Nephron progenitor cell (in vitro differentiated cells): Measurements from ENCODE around the gene NBEA.
A peak's percentile ranks its signal among the peaks of the same experiment; 100 is the strongest.

ENCODE experiments used
- DNase-seq: peaks from one replicate; pipeline ENCODE4 v3.0.0; 2021
- H3K27ac Mint-ChIP-seq: 2 replicates; pipeline ENCODE4 v1.8.0; 2021; ENCODE audit warnings: mild to moderate bottlenecking, moderate library complexity, mixed read lengths
- H3K27me3 Mint-ChIP-seq: 2 replicates; pipeline ENCODE4 v1.8.0; 2021; ENCODE audit warnings: mild to moderate bottlenecking, low read depth, mixed read lengths; ENCODE audit not compliant: poor library complexity
- H3K36me3 Mint-ChIP-seq: 2 replicates; pipeline ENCODE4 v1.8.0; 2021; ENCODE audit warnings: low read depth, mixed read lengths
- H3K4me1 Mint-ChIP-seq: 2 replicates; pipeline ENCODE4 v1.8.0; 2021; ENCODE audit warnings: mixed read lengths
- H3K4me3 Mint-ChIP-seq: 2 replicates; pipeline ENCODE4 v1.8.0; 2021; ENCODE audit warnings: mild to moderate bottlenecking, moderate library complexity, mixed read lengths
- H3K9me3 Mint-ChIP-seq: 2 replicates; pipeline ENCODE4 v1.8.0; 2021; ENCODE audit warnings: mild to moderate bottlenecking, moderate library complexity, mixed read lengths
- TF ChIP-seq, protein P1 (sequence below): fragments of 200-600 bp; sonication (generic); IDR thresholded peaks from 2 replicates; pipeline ENCODE4 v1.5.0; 2021; ENCODE audit warnings: antibody characterized with exemption

Gene NBEA

DNA sequence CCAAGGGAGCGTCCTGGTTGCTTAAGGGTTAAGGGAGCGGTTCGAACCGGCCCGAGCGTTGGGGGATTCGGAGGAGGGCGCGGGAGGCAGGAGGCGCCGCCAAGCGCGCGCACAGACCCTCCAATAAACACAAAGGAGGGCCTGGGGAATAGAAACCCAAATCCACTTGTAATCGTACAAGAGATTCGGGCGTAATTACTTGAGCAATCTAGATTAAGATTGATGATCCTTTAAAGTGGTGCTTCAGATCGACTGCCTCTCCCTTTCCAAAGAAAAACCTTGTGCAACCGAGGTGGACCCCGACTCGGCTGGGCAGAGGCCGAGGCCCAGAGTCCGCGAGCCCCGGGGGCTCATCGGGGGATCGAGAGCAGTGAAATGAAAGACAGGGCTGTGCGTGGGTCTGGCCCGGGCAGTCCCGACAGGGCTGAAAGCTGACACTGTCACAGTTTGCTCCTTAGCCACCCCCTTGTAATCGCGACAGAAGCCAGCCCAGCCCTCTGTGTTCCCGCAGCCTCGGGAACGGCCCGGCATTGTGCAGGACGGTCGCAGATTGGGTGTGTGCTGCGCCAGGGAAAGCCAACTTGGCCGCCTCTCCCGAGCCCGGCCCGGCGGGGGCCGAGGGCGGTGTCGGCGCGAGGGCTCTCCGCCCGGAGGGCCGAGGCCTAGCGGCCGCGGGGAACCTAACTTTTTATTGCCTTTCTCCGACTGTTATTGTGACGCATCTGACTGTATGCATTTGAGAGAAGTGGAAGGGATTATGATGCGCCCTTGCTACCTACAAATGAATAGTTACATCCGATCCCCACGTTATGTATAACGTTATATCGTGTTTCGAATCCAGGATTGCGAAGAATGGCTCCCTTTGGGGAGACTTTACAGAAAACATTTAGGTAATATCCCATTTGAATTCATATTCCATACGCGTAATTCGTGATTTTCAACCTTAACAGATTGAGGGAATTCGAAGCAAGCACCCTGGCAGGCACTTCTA is 528.9 kb downstream of the NBEA start:
- peaks cover 48% of the 10 kb centered on the region for H3K4me1 Mint-ChIP-seq

GRCh38 chr13:35471706-35472322 is 529.7 kb downstream of the NBEA start:
- no peaks in the 10 kb centered on the region for H3K9me3 Mint-ChIP-seq
- no peaks in the 10 kb centered on the region for H3K36me3 Mint-ChIP-seq
- TF ChIP-seq, protein P1, sequence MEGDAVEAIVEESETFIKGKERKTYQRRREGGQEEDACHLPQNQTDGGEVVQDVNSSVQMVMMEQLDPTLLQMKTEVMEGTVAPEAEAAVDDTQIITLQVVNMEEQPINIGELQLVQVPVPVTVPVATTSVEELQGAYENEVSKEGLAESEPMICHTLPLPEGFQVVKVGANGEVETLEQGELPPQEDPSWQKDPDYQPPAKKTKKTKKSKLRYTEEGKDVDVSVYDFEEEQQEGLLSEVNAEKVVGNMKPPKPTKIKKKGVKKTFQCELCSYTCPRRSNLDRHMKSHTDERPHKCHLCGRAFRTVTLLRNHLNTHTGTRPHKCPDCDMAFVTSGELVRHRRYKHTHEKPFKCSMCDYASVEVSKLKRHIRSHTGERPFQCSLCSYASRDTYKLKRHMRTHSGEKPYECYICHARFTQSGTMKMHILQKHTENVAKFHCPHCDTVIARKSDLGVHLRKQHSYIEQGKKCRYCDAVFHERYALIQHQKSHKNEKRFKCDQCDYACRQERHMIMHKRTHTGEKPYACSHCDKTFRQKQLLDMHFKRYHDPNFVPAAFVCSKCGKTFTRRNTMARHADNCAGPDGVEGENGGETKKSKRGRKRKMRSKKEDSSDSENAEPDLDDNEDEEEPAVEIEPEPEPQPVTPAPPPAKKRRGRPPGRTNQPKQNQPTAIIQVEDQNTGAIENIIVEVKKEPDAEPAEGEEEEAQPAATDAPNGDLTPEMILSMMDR: no peak
- DNase-seq: peak; percentile 36
- peaks cover 57% of the 10 kb centered on the region for H3K4me1 Mint-ChIP-seq
- no peak overlapping the region for H3K27ac Mint-ChIP-seq
- H3K27me3 Mint-ChIP-seq: peaks cover 81% of the 10 kb centered on the region
- H3K4me3 Mint-ChIP-seq: peak overlapping the region; percentile 84

More for the DNA sequence above, 528.9 kb downstream of the NBEA start:
- peak; percentile 65 for DNase-seq
- H3K4me3 Mint-ChIP-seq: peak overlapping the region; percentile 84
- H3K27me3 Mint-ChIP-seq: peaks cover 72% of the 10 kb centered on the region
- TF ChIP-seq, protein P1: no peak
- H3K27ac Mint-ChIP-seq: peak overlapping the region; percentile 68
- no peaks in the 10 kb centered on the region for H3K9me3 Mint-ChIP-seq
- no peaks in the 10 kb centered on the region for H3K36me3 Mint-ChIP-seq

GRCh38 chr13:35472323-35472881 is 530.3 kb downstream of the NBEA start:
- no peaks in the 10 kb centered on the region for H3K9me3 Mint-ChIP-seq
- TF ChIP-seq, protein P1: no peak
- peaks cover 87% of the 10 kb centered on the region for H3K27me3 Mint-ChIP-seq
- no peaks in the 10 kb centered on the region for H3K36me3 Mint-ChIP-seq
- no peak overlapping the region for H3K27ac Mint-ChIP-seq
- no peak for DNase-seq
- peak overlapping the region; percentile 84 for H3K4me3 Mint-ChIP-seq
- H3K4me1 Mint-ChIP-seq: peaks cover 62% of the 10 kb centered on the region

DNA sequence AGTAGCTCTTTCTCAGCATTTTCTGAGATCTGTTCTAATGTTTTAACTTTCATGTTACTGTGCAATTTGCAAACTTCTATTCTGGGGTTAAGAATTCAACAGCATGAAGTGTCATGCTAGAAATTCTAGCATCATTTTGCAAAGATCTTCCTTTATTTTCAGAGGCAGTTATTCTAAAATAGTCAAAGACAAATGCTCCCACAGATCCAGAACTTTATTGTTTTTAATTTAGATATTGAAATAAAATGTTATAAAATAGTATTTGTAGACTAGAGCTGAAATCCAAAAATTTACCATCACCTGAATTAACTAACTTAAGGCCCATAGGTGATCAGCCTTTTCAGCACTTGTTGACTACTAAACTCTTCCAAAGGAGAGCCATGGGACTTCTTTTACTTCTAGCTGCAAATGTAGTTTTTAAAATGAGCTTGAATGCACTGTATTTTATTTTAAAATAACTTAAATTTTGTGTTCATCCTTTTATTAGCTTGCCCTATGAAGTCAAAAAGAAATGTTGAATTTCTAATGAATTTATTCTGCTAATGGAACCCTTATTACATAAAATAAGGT is 531.2 kb downstream of the NBEA start:
- Mint-ChIP-seq H3K9me3 (no peaks in the 10 kb centered on the region), H3K36me3 (no peaks in the 10 kb centered on the region), H3K4me1 (peaks cover 62% of the 10 kb centered on the region), H3K27me3 (peaks cover 93% of the 10 kb centered on the region), H3K4me3 (peak overlapping the region; percentile 36), H3K27ac (no peak overlapping the region)
- DNase-seq: no peak
- TF ChIP-seq, protein P1: no peak

DNA sequence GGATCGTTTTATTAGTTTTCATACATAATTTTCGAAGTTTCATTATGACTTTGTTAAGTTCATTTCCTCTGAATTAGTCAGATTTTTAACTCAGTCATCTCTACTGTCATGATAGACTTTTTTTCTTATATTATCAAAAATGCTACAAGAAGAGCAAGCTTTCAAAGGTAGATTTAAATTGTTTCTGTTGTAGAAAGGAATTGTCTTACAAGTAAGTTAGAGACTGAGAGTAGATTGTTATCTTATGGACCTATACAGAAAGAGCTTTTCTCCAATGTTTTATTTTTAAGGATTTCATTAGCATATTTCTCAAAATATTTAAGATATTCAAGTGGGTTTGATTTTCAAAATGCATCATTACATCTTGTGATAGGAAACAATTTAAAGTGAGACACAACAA is 531.7 kb downstream of the NBEA start:
- H3K4me1 Mint-ChIP-seq: peaks cover 64% of the 10 kb centered on the region
- DNase-seq: no peak
- H3K27ac Mint-ChIP-seq: no peak overlapping the region
- peaks cover 96% of the 10 kb centered on the region for H3K27me3 Mint-ChIP-seq
- TF ChIP-seq, protein P1: no peak
- H3K9me3 Mint-ChIP-seq: no peaks in the 10 kb centered on the region
- H3K4me3 Mint-ChIP-seq: peak overlapping the region; percentile 25
- H3K36me3 Mint-ChIP-seq: no peaks in the 10 kb centered on the region
